ENCODE data around the gene PCSK6. TPM values are rescaled to one million over a fixed set of nuclear protein-coding genes. Genes with fewer than 3 reads are reported as not detected.

Gene PCSK6
- total RNA-seq, 2 experiments from 2014 or later = 0.28 TPM; not detected in 1

- Mint-ChIP-seq H3K27ac (no peak overlapping the region), H3K27me3 (peaks cover 28% of the 10 kb centered on the region), H3K4me3 (no peak overlapping the region), H3K4me1 (ENCODE audit: low read depth) (no peaks in the 10 kb centered on the region), H3K9me3 (no peaks in the 10 kb centered on the region), H3K36me3 (ENCODE audit: low read depth) (no peaks in the 10 kb centered on the region)
- TF ChIP-seq, protein P1, sequence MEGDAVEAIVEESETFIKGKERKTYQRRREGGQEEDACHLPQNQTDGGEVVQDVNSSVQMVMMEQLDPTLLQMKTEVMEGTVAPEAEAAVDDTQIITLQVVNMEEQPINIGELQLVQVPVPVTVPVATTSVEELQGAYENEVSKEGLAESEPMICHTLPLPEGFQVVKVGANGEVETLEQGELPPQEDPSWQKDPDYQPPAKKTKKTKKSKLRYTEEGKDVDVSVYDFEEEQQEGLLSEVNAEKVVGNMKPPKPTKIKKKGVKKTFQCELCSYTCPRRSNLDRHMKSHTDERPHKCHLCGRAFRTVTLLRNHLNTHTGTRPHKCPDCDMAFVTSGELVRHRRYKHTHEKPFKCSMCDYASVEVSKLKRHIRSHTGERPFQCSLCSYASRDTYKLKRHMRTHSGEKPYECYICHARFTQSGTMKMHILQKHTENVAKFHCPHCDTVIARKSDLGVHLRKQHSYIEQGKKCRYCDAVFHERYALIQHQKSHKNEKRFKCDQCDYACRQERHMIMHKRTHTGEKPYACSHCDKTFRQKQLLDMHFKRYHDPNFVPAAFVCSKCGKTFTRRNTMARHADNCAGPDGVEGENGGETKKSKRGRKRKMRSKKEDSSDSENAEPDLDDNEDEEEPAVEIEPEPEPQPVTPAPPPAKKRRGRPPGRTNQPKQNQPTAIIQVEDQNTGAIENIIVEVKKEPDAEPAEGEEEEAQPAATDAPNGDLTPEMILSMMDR (IDR thresholded peaks at IDR 0.05) = no peak
- ATAC-seq (ENCODE audit: poor library complexity) (no peak), DNase-seq (no peak)
- no peaks in the 10 kb centered on the region for H3K9me3 ChIP-seq (ENCODE audit: control insufficient read depth in 1 of 2, insufficient read depth in 1 of 2, low read length in 2 of 2)
- ChIA-PET POLR2A (no interaction called here), CTCF (no interaction called here)
- H3K4me3 ChIP-seq (ENCODE audit: low read length) = no peak overlapping the region
- intact Hi-C loops (cut with DNase I, micrococcal nuclease) = no loop called here
- H3K27me3 ChIP-seq (ENCODE audit: control insufficient read depth in 1 of 2, insufficient read depth in 2 of 2, low read length in 2 of 2) = peaks cover 3 to 7% of the 10 kb centered on the region in 2 experiments
- H3K4me1 ChIP-seq (ENCODE audit: insufficient read depth, low read length) = no peaks in the 10 kb centered on the region
- no peaks in the 10 kb centered on the region for H3K36me3 ChIP-seq (ENCODE audit: insufficient read depth, low read length)
- H3K27ac ChIP-seq (ENCODE audit: low read depth in 1 of 2, low read length in 2 of 2) = no peak overlapping the region
Observed at GRCh38 chr15:101431748-101432147, 57.8 kb downstream of the PCSK6 start.

DNA sequence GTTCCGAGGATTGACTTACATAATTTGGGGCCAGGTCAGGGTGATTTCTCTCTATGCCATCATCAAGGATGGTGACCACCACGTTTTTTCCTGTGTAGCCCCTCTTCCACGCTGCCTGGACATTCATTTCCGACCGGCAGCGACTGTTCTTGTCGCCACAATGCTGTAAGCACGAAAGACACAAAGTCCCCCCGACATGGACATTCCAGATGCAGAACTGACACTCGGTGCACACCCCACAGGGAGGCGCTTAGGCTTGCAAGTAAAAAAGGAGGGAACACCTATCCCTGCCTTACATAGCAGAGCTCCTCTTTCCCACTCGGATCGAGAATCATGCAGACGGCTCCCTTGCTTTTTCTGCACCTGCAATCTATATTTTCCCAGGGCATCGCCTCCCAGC lies 58.2 kb downstream of the PCSK6 start:
- ATAC-seq (ENCODE audit: poor library complexity) = no peak
- TF ChIP-seq, protein P1 (IDR thresholded peaks at IDR 0.05) = no peak
- CTCF ChIA-PET = no interaction called here
- Histone ChIP-seq H3K4me1 (ENCODE audit: insufficient read depth, low read length) (no peaks in the 10 kb centered on the region), H3K27me3 (ENCODE audit: control insufficient read depth in 1 of 2, insufficient read depth in 2 of 2, low read length in 2 of 2) (peaks cover 3 to 7% of the 10 kb centered on the region in 2 experiments), H3K36me3 (ENCODE audit: insufficient read depth, low read length) (no peaks in the 10 kb centered on the region), H3K27ac (ENCODE audit: low read depth in 1 of 2, low read length in 2 of 2) (no peak overlapping the region), H3K4me3 (ENCODE audit: low read length) (no peak overlapping the region), H3K9me3 (ENCODE audit: control insufficient read depth in 1 of 2, insufficient read depth in 1 of 2, low read length in 2 of 2) (no peaks in the 10 kb centered on the region)
- Mint-ChIP-seq H3K27me3 (peaks cover 28% of the 10 kb centered on the region), H3K27ac (no peak overlapping the region), H3K36me3 (ENCODE audit: low read depth) (no peaks in the 10 kb centered on the region), H3K4me1 (ENCODE audit: low read depth) (no peaks in the 10 kb centered on the region), H3K9me3 (no peaks in the 10 kb centered on the region), H3K4me3 (no peak overlapping the region)
- intact Hi-C loops (cut with DNase I, micrococcal nuclease) = no loop called here
- no peak for DNase-seq
- POLR2A ChIA-PET = no interaction called here

GRCh38 chr15:101429646-101430045 lies 59.9 kb downstream of the PCSK6 start:
- Mint-ChIP-seq H3K36me3 (ENCODE audit: low read depth) (no peaks in the 10 kb centered on the region), H3K4me1 (ENCODE audit: low read depth) (no peaks in the 10 kb centered on the region), H3K9me3 (no peaks in the 10 kb centered on the region), H3K27me3 (peaks cover 24% of the 10 kb centered on the region), H3K4me3 (no peak overlapping the region), H3K27ac (no peak overlapping the region)
- H3K4me3 ChIP-seq (ENCODE audit: low read length) = no peak overlapping the region
- H3K27ac ChIP-seq (ENCODE audit: low read depth in 1 of 2, low read length in 2 of 2) = no peak overlapping the region
- POLR2A ChIA-PET = no interaction called here
- no peaks in the 10 kb centered on the region for H3K4me1 ChIP-seq (ENCODE audit: insufficient read depth, low read length)
- ATAC-seq (ENCODE audit: poor library complexity) (no peak), DNase-seq (no peak)
- no peaks in the 10 kb centered on the region for H3K9me3 ChIP-seq (ENCODE audit: control insufficient read depth in 1 of 2, insufficient read depth in 1 of 2, low read length in 2 of 2)
- peaks cover 0 to 3% of the 10 kb centered on the region in 2 experiments for H3K27me3 ChIP-seq (ENCODE audit: control insufficient read depth in 1 of 2, insufficient read depth in 2 of 2, low read length in 2 of 2)
- intact Hi-C loops (cut with DNase I, micrococcal nuclease) = no loop called here
- no peaks in the 10 kb centered on the region for H3K36me3 ChIP-seq (ENCODE audit: insufficient read depth, low read length)
- TF ChIP-seq, protein P1 (IDR thresholded peaks at IDR 0.05) = no peak
- CTCF ChIA-PET = no interaction called here

Measured in CD4-positive, alpha-beta T cell (primary cell).